HG02571 (cell line): ENCODE data around the gene SHC2.
"Not testable (repeated sequence)": the region's sequence is repeated elsewhere in the genome, so short reads cannot be mapped to it uniquely, and the experiment has no call there.

ENCODE experiments used
- ATAC-seq: cut with Tn5 transposase; IDR thresholded peaks from one replicate; pipeline ENCODE4 v1.9.1; 2021; ENCODE audit warnings: mild to moderate bottlenecking, moderate library complexity; ENCODE audit not compliant: unreplicated experiment

The SHC2 gene

DNA sequence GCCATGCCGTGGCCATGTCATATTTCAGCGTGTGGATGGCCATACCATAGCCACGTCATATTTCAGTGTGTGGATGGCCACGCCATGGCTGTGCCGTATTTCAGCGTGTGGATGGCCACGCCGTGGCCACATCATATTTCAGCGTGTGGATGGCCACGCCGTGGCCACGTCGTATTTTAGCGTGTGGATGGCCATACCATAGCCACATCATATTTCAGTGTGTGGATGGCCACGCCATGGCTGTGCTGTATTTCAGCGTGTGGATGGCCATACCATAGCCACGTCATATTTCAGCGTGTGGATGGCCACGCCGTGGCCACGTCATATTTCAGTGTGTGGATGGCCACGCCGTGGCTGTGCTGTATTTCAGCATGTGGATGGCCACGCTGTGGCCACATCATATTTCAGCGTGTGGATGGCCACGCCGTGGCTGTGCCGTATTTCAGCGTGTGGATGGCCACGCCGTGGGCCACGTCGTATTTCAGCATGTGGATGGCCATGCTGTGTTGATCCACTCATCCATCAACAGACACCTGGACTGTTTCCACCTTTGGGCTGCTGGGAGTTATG, 9.8 kb downstream of the SHC2 start:
- ATAC-seq: not testable (repeated sequence)

DNA sequence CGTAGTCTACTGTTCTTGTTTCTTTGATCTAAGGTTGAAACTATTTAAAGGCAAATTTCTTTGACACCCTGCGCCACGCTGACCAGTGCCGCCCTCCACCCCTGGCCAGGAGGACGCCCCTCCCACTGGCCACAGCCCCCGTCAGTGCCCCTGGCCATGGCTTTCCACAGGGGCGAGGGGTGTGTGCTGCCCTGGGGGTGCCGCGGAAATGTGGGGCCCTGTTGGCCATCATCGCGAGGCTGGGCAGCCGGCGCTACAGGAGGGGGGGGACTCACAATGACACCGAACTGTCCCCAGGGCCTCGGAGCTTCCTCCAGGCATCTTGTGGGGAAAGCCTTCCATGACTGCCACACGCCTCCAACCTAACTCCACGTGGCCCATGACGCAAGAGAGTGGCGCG, 10.9 kb downstream of the SHC2 start:
- ATAC-seq: no peak

DNA sequence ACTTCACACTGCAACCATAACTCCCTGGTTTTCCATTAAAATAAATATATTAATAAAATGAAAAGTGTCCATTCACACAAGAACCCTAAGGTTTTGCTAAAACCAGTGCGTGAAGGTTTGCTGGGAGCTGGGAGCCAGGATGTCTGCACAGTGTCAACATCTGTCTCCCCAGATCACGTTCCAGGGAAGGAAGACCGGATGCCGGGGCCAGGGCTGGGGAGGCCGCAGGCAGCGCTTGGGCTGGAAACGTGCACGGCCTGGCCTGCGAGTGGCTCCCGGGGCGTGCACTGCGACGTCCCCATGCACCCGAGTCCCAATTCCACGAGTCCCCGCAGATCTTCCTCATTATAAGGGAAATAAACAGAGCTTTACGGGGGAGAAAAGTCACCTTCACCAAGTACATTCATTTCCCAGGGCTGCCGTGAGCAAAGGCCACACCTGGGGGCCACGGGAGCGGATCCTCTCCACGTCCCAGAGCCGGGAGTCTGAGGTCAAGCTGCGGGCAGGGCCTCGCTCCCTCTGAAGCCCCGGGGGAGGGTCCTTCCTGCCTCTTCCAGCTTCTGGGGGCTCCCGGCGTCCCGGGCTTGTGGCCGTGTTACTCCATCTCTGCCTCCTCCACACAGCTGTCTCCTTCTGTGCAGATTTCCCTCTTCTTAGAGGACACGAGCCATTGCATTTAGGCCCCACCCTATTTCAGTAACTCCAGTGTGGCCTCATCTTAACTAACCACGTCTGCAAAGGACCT, 12.8 kb downstream of the SHC2 start:
- ATAC-seq: no peak

DNA sequence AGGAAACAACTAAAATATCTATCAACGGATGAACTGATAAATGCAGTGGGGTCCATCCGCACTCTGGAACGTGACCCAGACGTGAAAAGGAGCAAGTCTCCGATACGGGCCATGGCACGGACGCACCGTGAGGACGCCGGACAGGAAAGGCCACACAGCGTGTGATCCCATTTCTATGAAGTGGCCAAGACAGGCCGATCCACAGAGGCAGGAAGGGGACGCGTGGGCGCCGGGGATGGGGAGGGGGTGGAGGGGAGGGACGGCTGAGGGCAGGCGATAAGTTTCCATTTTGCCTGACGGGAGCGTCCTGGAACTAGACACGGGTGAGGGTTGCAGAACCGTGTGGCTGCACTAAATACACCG, 13.8 kb downstream of the SHC2 start:
- no peak for ATAC-seq

DNA sequence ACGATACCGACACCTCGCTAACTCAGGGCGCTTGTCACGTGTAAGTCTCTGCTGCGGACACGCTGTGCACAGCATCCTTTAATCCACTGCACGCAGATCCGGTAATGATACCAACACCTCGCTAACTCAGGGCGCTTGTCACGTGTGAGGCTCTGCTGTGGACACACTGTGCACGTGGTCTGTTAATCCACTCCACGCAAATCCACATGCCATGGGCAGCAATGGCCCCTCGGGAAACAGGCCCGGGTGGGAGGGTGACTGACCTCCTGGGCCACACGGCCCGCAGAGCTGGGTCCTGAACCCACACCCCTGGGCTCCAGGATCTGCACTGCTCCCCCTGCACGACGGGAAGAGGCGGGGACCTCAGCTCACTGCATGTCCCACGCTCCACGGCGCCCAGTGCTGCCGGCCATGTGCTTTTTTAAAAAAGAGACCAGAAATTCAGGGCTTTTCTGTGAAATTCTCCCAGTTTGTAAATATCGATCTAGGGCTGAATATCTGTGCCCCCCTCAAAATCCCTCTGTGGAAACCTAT, 16.1 kb downstream of the SHC2 start:
- ATAC-seq: no peak

DNA sequence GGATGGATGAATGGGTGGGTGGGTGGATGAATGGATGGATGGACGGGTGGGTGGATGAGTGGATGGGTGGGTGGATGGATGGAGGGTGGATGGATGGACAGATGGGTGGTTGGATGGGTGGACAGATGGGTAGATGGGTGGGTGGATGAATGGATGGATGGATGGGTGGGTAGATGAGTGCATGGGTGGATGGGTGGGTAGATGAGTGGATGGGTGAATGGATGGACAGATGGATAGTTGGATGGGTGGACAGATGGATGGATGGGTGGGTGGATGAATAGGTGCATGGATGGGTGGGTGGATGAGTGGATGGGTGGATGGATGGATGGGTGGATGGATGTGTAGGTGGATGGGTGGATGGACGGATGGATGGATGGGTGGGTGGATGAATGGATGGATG, 17.8 kb downstream of the SHC2 start:
- no peak for ATAC-seq

DNA sequence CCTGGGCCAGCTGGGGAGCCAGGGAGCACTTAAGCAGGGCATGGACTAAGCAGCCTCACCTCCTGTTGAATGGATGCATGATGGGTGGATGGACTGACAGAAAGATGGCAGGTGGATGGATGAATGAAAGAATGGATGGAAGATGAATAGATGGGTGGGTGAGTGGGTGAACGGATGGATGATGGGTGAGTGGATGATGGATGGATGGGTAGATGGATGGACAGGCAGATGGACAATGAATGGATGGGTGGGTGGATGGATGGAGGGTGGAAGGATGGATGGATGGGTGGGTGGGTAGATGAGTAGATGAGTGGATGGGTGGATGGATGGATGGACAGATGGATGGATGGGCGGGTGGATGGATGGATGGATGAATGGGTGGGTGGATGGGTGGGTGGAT, 18.7 kb downstream of the SHC2 start:
- no peak for ATAC-seq

DNA sequence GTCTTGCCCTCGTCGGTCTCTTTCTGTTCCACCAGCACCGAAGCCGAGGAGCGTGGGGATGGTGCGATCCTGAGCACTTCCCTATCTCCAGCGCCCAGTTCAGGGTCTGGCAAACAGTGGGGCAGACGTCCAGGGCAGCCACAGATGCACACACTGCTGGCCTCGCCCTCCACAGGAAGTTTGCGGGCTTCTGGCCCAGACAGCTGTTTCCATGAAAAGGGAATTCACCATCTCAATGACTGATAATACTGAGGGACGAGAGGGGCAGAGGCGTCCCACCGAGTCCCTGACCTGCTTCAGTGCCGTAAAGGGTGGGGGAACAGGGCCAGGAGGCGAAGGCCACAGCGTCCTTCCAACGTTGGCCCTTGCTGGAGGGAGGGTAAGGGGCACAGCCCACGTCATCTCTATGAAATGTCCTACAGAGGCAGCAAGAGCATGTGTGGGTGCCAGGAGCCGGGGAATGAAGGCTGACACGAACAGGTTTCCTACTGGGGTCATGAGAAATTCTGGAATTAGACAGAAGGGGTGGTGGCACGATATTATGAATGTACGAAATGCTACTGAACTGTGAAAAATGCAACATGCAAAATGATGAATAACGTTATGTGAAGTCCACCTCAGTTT, 19.5 kb downstream of the SHC2 start:
- no peak for ATAC-seq

DNA sequence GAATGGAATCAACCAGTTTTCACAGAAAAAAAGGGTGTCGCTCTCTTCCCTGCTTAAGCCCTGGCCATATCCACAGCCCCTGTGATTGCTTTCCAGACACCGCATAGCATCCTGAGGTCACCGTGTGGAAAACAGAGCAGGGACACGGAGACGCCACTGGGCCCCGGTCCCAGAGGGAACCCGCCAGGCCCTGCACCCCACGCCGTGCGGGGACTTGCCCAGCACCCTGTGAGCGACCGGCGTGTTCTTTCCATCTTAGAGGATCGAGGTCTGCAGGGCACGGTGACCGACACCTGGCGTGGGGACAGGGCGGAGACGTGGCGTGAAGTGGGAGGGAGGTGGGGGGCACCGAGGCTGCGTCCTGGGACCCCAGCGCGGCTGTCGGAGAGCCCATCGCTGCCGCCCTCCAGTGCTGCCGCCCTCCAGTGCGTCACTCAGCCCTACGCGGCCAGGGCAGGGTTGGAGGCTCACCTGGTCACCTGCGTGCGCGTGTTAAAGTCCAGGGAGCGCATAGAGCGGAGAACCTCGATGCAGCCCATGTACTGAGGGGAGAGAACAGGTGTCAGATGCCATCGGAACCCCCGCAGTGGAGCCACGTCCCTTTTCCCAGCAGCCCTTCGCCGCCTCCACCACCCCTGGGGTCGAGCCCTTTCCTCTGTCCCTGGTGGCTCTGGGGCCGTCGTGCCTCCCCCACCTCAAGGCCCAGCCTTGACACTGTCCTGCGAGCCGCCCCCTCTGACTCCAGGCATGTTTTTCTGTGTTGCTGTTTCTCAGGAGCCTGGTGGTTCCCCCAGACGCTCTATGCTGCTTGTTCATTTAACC, 20.2 kb downstream of the SHC2 start:
- no peak for ATAC-seq

DNA sequence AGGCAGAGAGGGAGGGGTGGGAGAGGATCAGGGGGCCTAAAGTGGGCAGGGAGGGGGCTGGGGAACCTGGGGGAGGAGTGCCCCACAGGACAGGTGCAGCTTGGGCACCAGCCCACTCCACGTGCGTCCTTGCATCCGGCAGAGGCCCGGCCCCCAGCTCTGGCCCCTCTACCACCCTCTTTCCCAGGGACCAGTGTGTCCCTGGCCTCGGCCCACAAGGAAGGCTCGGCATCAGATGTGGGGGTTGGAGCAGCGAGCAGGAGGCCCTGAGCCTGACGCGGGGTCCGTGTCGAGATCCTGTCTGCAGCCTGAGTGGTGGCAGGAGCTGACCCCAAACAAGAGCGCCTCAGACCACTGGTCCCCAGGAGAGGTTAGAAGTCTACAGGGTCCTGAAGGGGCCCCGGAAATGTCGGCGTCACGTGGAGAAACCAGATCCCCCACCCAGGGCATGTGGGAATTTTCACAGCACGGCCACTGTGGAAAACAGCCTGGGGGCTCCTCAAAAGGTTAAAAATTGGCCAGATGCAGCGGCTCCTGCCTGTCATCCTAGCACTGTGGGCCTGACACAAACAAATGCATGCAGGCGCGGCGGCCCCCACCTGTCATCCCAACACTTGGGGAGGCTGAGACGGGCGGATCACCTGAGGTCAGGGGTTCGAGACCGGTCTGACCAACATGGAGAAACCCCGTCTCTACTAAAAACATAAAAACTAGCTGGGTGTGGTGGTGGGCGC, 21.5 kb downstream of the SHC2 start:
- no peak for ATAC-seq

DNA sequence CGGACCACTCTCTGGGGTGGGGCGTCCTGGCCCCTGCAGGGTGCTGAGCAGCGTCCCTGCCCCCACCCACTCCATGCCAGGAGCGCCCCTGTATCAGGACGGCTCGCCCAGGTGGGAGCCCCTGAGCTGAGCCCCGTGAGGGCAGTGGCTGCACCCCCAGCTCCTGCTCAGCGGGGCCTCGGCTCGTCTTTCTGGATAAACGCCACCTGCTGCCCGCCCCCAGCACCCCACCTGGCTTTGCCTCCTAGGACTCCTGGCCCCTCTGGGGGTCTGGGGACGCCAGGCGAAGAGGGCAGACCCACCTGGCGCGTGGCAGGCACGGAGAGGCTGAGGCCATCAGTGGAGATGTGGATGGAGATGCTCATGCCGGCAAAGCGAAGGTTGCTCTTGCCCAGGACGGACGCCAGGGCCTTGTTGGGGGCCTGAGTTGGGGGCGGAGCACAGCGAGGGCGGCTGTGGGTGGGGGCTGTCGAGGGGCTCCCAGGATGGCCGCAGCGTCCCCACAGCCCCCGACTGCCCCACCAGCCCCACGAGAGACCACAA, 22.3 kb downstream of the SHC2 start:
- no peak for ATAC-seq

DNA sequence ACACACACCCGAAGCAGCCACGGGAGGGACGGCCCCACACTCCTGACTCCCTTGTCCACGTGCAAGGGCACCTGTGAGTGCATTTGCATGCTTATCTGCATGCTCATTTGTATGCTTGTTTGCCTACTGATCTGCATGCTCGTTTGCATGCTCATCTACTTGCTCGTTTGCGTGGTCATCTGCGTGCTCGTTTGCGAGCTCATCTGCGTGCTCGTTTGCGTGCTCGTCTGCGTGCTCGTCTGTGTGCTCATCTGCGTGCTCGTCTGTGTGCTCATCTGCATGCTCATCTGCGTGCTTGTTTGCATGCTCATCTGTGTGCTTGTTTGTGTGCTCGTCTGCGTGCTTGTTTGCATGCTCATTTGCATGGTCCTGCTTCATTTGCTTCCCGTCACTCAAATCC, 23.8 kb downstream of the SHC2 start:
- no peak for ATAC-seq

DNA sequence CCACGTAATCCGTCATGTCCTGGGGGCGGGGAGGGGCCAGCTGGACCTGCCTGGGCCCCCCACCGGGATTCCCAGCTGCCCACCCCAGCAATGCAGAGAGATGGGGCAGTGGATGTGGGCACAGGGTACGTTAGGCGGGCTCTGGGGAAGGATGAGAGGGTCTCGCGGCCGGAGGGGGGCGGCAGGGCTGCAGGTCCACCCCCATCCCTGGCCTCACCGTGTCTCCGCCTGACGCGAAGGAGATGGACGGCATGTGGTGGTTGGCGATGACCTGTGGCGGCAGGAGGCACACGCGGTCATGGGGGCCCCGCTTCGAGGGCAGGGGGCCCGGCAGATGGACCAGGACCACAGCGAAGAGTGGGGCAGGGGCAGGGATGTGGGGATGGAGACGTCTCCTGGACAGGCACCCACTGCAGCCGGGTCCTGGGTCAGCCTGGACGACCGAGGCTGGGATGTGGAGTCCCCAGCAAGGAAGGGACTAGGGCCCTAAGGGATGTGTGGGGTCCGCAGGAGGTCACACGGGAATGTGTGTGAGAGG, 24.4 kb downstream of the SHC2 start:
- no peak for ATAC-seq

DNA sequence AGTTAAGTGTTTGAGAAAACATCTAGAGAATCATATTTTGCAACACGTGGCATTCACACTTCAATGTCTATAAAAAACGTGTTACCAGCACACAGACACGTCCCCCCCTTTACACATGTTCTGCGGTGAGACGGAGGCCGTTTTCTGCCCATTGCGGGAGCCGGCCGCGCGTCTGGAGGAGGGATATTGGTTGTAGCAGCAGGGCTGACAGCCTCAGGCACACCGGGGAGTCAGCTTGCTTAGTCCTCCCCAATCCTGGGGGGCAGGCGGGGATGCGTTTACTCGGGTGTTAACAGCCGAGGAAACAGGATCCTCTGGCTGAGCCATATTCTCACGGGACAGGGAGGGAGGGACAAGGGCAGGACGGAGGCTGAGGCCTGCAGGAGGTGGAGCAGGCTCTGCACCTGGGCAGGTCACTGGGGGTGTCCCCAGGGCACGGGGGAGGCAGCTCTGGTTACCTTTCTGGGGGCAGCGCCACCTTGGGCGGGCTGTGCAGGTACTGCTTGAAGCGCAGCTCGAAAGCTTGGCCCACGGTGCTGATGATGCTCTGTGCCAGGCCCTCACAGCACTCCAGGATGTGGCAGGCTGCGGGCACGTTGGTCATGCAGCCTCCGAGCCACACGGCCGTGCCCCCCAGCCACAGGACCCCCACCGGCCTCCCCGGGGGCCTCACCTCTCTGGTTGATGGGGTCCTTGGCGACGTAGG, 25.0 kb downstream of the SHC2 start:
- no peak for ATAC-seq

DNA sequence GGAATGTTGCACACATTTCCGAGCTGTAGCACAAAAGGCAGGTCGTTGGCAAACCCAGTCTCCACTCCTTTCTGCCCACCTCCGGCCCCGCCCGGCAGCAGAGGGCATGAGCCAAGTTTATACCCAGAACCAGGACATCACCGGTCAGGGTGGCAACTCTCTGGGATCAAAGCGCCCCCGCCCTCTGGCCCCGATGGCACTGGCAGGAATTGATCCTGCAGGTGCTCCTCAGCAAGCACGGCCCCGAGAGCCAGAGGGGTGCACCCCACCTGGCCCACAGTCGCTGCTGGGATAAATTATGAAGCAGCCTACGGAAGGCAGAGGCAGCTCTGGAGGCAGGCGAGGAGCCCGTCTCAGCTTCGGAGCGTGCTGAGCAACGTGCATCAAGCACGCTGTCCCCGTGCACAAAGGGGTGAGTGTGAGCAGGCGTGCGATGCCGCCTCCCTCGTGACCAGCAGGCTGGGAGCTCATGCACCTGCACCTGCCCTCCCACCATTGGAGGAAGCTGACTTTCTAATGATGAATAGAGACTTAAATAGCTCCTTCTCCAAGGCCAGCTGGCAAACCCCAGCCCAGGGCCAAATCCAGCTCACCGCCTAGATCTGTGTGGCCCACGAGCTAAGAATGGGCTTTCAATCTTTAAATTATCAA, 25.7 kb downstream of the SHC2 start:
- no peak for ATAC-seq

DNA sequence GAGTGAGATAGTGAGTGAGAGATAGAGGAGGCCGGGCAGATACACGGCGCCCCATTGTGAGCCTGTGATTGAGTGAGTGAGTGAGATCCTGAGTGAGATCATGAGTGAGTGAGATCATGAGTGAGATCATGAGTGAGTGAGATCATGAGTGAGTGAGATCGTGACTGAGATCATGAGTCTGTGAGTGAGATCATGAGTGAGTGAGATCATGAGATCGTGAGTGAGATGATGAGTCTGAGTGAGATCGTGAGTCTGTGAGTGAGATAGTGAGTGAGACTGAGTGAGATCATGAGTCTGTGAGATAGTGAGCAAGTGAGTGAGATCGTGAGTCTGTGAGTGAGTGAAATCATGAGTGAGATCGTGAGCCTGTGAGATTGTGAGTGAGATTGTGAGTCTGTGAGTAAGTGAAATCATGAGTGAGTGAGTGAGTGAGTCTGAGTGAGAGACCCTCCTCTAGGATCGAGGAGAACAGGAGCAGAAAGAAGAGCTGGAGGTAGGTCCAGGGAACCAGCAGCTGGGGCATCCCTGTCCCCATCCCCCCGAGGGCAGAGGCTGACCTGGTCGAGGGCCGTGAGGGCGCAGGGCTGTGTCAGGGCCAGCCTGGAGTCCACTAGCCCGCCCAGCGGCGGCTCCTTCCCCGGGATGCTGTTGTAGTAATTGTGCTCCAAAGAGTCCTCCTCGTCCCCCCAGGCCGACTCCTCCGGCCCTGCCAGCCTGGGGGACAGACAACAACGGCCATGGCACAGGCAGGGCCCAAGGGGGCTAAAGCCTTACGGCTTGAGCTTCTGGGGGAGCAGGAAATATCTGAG, 26.5 kb downstream of the SHC2 start:
- ATAC-seq: no peak

DNA sequence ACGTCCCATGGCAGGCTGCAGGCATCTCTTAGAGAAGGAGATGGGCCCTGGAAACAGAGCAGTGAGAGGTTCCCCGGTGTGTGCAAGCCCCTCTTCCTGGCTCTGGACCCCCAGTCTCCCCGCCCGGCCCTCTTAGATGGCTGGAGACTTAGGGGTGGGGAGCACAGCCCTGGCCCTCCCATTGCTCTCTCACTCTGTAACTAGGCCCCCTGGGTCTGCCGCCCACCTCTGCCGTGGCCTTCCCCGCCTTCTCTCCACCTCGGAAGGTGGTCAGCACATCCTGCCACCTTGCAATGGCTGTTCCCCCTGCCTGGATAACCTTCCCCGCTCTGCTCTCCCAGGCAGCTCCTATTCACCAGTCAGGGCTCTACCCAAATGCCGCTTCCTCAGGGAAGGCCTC, 30.1 kb downstream of the SHC2 start:
- ATAC-seq: no peak

DNA sequence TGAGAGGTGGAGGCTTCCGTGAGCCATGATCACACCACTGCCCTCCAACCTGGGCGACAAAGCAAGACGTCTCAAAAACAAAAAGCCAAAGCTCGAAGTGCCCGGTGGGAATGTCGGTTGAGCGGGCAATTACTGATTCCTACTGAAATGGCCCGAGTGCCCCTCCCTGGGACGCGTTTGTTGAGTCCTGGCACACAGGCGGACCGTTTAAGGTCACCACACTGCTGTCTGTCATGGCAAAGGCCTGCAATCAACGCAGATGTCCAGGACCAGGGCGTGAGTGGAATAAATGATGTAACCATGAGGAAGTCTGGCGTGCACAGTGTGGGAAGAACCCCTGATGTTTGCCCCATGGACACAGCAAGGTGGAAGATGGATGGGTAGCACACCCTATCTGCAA, 32.7 kb downstream of the SHC2 start:
- no peak for ATAC-seq
